NCI-H524 treated with DMSO at 0.1 percent for 48 hours (cell line): ENCODE measurements around the gene BLZF1.
"Not testable (repeated sequence)": the region's sequence is repeated elsewhere in the genome, so short reads cannot be mapped to it uniquely, and the experiment has no call there.

Experiments used
- DNase-seq: peaks from one replicate; lab custom pipeline; 2025; lab: John Stamatoyannopoulos, UW

Gene BLZF1

GRCh38 chr1:169360415-169360814 is 7.6 kb upstream of the BLZF1 start:
- DNase-seq: no peak

GRCh38 chr1:169361281-169361680 is 6.7 kb upstream of the BLZF1 start:
- DNase-seq: no peak

GRCh38 chr1:169363046-169363730 is 4.8 kb upstream of the BLZF1 start:
- no peak for DNase-seq

GRCh38 chr1:169364948-169365347 is 3.0 kb upstream of the BLZF1 start:
- DNase-seq: no peak

- DNase-seq: peak; percentile 33
These were observed 804 bp upstream of the BLZF1 start for GRCh38 chr1:169367096-169367685.

- DNase-seq: no peak
These were observed 393 bp downstream of the BLZF1 start for GRCh38 chr1:169368406-169368769.

GRCh38 chr1:169371404-169371803 is 3.4 kb downstream of the BLZF1 start:
- DNase-seq: no peak

GRCh38 chr1:169381162-169381561 is 13.2 kb downstream of the BLZF1 start:
- no peak for DNase-seq

- no peak for DNase-seq
These were observed 15.5 kb downstream of the BLZF1 start for GRCh38 chr1:169383449-169383848.

- DNase-seq: no peak
These were observed 19.4 kb downstream of the BLZF1 start for GRCh38 chr1:169387399-169387798.

- DNase-seq: no peak
These were observed 22.3 kb downstream of the BLZF1 start for GRCh38 chr1:169390303-169390702.

GRCh38 chr1:169392406-169392805 is 24.4 kb downstream of the BLZF1 start:
- DNase-seq: no peak

- DNase-seq: no peak
These were observed 28.0 kb downstream of the BLZF1 start for GRCh38 chr1:169395955-169396354.

- not testable (repeated sequence) for DNase-seq
These were observed 34.6 kb downstream of the BLZF1 start for GRCh38 chr1:169402578-169402977.

- not testable (repeated sequence) for DNase-seq
These were observed 40.3 kb downstream of the BLZF1 start for GRCh38 chr1:169408340-169408739.

- no peak for DNase-seq
These were observed 47.0 kb downstream of the BLZF1 start for GRCh38 chr1:169414952-169415351.

GRCh38 chr1:169421309-169421708 is 53.3 kb downstream of the BLZF1 start:
- no peak for DNase-seq

GRCh38 chr1:169426174-169426705 is 58.2 kb downstream of the BLZF1 start:
- DNase-seq: peak; percentile 79

- DNase-seq: peak; percentile 82
These were observed 59.2 kb downstream of the BLZF1 start, which contains the start of gene CCDC181 for GRCh38 chr1:169427081-169427641. Gene CCDC181 (minus strand): TSS chr1:169427474. CDS start chr1:169424927, 2,547 bp downstream.
